ENCODE results near the gene FBRSL1. TPM values are rescaled to one million over a fixed set of nuclear protein-coding genes. Genes with fewer than 3 reads are reported as not detected.

Gene FBRSL1
- total RNA-seq, 2 experiments from 2014 or later: 35.7 to 55.1 TPM

DNA sequence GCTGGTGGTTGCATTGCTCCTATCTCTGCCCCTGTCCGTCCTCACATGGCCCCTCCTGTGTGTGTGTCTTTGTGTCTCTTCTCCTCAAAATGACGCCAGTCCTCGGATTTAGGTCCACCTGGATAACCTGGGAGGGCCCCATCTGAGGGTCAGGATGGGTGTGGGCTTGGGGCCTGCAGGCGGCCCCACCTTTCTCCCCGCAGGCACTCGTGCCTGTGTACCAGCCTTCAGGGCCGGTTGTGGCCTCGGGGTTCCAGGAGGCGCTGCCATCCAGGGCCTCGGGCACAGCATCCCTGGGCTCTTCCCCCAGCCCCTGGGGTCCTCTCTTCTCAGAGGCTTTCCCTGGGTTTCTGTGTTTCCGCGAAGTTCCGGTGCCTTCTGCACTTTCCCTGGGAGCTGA is 65.7 kb downstream of the FBRSL1 start:
- CTCF ChIA-PET: no interaction called here
- peaks cover 9% of the 10 kb centered on the region for H3K4me1 Mint-ChIP-seq
- ATAC-seq: no peak
- peaks cover 5% of the 10 kb centered on the region for H3K36me3 Mint-ChIP-seq (ENCODE audit: low read depth)
- no peaks in the 10 kb centered on the region for H3K9me3 Mint-ChIP-seq (ENCODE audit: low read depth)
- no peak overlapping the region for H3K4me3 Mint-ChIP-seq
- no peak overlapping the region for H3K27ac Mint-ChIP-seq
- DNase-seq: no peak
- intact Hi-C loops (cut with DNase I, micrococcal nuclease): no loop called here
- H3K27me3 Mint-ChIP-seq: peaks cover 7% of the 10 kb centered on the region
- POLR2A ChIA-PET: no interaction called here

DNA sequence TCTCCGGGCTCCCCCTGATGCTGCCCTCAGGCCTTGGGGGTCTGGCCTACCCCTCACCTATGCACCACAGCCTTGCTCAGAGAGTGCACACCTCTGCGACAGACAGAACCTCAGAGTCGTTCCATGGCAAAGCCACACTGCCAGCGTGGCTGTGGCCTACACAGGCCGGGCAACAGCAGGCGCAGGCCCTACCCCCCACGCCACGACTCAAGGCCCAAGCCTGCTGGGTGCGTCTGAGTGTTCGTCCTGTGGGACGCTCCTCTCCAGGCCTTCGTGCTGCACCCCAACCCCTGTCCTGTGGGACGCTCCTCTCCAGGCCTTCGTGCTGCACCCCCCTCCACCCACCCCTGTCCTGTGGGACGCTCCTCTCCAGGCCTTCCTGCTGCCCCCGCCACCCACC is 66.3 kb downstream of the FBRSL1 start:
- H3K4me1 Mint-ChIP-seq: peaks cover 11% of the 10 kb centered on the region

DNA sequence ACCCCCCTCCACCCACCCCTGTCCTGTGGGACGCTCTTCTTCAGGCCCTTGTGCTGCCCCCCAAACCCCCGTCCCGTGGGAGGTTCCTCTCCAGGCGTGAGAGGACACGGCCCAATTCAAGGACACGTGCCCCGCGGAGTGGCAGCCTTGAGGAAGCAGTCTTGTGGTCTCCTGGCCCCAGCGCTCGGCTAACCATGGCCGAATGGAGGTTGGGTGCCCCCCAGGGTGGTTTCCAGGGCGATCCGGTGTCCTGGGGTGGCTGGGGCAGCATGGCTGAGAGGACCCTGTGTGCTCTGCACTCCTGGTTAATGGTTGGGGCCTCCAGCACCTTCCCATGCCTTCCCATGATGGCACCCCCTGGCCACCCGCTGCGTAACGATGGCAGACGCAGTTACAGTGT is 66.8 kb downstream of the FBRSL1 start:
- Mint-ChIP-seq H3K4me3 (no peak overlapping the region), H3K27me3 (peaks cover 7% of the 10 kb centered on the region), H3K36me3 (ENCODE audit: low read depth) (peaks cover 5% of the 10 kb centered on the region), H3K4me1 (peaks cover 13% of the 10 kb centered on the region), H3K27ac (no peak overlapping the region), H3K9me3 (ENCODE audit: low read depth) (no peaks in the 10 kb centered on the region)
- intact Hi-C loops (cut with DNase I, micrococcal nuclease): no loop called here
- ATAC-seq: no peak
- CTCF ChIA-PET: interaction anchor here (1.3 kb wide), 1 partner anchor 97 kb away, joined by 4 read pairs; no protein-coding TSS in a partner anchor
- POLR2A ChIA-PET: no interaction called here
- DNase-seq: no peak

More for the DNA sequence above, 66.3 kb downstream of the FBRSL1 start:
- peaks cover 7% of the 10 kb centered on the region for H3K27me3 Mint-ChIP-seq
- intact Hi-C loops (cut with DNase I, micrococcal nuclease): no loop called here
- no peak overlapping the region for H3K4me3 Mint-ChIP-seq
- peaks cover 5% of the 10 kb centered on the region for H3K36me3 Mint-ChIP-seq (ENCODE audit: low read depth)
- POLR2A ChIA-PET: no interaction called here
- CTCF ChIA-PET: no interaction called here
- DNase-seq (no peak), ATAC-seq (no peak)
- no peak overlapping the region for H3K27ac Mint-ChIP-seq
- no peaks in the 10 kb centered on the region for H3K9me3 Mint-ChIP-seq (ENCODE audit: low read depth)

DNA sequence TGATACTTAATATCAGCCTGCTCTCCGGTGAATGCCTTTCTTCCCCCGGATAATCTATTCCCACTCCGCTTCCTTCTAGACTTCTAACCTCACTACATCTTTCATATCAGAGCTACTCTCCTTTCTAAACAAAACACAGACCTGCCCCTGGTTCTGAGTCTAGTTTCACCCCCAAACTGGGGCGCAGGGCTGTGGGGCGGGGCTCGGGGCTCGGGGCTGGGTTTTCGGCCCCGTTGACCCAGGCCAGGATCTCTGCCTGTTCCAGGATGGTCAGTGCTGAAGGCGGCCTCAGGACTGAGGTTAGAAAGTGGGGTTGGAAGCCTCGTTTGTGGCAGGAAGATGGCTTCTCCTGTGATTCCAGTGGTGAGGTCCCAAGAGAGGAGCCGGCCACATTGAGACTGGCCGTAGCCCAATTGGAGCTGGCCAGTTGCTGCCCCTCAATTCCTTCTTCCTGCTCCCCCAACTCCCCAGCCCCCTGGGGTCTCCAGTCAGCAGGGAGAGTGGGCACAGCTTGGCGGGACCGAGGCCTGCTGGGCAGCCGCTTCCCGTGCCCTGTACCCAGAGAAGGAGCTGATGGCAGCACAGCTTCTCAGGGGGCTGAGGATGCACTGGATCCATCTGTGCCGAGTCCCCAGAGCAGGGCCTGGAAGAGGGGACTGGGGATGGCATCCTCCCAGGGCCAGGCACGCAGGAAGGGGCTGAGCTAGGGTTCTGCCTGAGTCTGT is 67.5 kb downstream of the FBRSL1 start:
- DNase-seq (no peak), ATAC-seq (no peak)
- intact Hi-C loops (cut with DNase I, micrococcal nuclease): no loop called here
- peaks cover 7% of the 10 kb centered on the region for H3K27me3 Mint-ChIP-seq
- CTCF ChIA-PET: interaction anchor here (1.3 kb wide), 1 partner anchor 97 kb away, joined by 4 read pairs; no protein-coding TSS in a partner anchor
- H3K4me1 Mint-ChIP-seq: peaks cover 13% of the 10 kb centered on the region
- H3K27ac Mint-ChIP-seq: no peak overlapping the region
- POLR2A ChIA-PET: no interaction called here
- H3K4me3 Mint-ChIP-seq: no peak overlapping the region
- peaks cover 1% of the 10 kb centered on the region for H3K36me3 Mint-ChIP-seq (ENCODE audit: low read depth)
- H3K9me3 Mint-ChIP-seq (ENCODE audit: low read depth): no peaks in the 10 kb centered on the region

DNA sequence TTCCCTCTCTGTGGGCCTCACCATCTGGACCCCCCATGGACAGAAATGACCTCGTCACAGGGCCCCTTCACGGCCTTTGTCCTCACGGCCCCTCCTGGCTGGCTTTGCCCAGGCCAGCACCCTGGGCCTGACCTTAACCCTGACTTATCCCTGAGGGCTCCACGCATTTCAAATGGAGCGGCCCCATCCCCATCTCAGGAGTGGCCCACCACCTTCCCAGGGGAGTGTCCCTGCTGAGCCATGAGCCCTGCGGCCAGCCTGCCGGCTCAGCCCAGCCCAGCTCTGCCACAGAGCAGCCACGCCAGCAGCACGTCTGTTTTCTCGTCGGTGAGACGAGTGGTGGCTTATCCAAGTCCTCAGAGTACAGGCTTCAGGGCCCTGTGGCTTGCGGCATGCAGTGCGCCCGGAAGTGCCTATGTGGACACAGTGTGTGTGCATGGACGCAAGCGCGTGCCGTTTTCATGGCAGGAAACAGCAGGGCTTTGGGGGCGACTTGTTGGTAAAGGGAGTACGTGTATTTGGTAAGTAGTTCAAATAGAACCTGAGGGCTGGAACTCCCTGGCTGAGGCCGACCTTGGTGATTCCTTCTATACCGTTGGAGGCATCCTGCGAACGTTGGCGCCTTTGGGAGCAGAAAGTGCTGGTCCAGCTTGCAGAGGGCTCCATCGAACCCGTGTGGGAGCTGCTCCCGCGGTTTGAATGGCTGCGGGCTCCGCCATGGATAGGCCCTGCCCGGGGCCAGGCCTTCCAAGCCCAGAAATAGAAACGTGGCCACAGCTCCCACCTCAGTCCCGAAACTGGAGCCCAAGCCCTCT is 68.3 kb downstream of the FBRSL1 start:
- Mint-ChIP-seq H3K4me1 (peaks cover 13% of the 10 kb centered on the region), H3K4me3 (no peak overlapping the region), H3K36me3 (ENCODE audit: low read depth) (no peaks in the 10 kb centered on the region), H3K27ac (no peak overlapping the region), H3K9me3 (ENCODE audit: low read depth) (no peaks in the 10 kb centered on the region), H3K27me3 (peaks cover 7% of the 10 kb centered on the region)
- peak; percentile 43 for DNase-seq
- ChIA-PET CTCF (interaction anchor here (0.6 to 1.3 kb wide), 2 partner anchors 98 to 118 kb away, joined by 3 to 4 read pairs; no protein-coding TSS in a partner anchor), POLR2A (no interaction called here)
- intact Hi-C loops (cut with DNase I, micrococcal nuclease): no loop called here
- ATAC-seq: no peak

DNA sequence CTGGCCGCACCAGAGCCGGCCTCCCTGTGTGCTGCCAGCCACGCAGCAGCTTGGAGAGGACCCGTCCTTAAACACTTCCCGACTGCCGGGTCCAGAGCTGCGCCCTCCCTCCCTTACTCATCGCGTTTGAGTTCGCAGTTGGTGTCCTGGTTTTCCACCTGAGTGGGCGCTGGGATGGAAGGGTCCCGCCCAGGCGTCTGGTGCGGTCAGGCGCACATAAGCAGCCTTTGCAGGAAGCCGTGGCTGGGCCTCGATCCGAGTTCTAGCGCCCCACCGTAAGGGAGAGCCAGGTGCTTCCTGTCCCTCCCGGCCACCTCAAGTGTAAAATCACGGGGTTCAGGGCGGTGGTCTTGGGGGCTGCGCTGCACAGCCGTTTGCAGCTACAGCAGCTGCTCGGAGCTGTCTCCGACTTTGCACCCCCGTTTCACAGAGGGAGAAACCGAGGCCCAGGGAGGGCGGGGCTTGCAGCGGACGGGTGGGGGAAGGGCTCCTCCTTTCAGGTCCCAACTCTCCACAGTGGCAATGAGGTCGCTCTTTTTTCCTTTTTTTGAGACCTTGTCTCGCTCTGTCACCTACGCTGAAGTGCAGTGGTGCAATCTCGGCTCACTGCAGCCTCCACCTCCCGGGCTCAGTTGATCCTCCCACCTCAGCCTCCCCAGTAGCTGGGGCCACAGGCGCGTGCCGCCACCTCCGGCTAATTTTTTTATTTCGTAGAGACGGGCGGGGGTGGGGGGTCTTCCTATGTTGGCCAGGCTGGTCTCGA is 69.1 kb downstream of the FBRSL1 start:
- POLR2A ChIA-PET: no interaction called here
- Mint-ChIP-seq H3K9me3 (ENCODE audit: low read depth) (no peaks in the 10 kb centered on the region), H3K36me3 (ENCODE audit: low read depth) (peaks cover 2% of the 10 kb centered on the region), H3K27ac (no peak overlapping the region), H3K27me3 (peaks cover 7% of the 10 kb centered on the region), H3K4me1 (peaks cover 13% of the 10 kb centered on the region), H3K4me3 (peak overlapping the region; percentile 67)
- DNase-seq (peak; percentile 32), ATAC-seq (no peak)
- CTCF ChIA-PET: no interaction called here
- intact Hi-C loops (cut with DNase I, micrococcal nuclease): loop anchor here in 1 of 2 experiments (1.0 kb wide), 1 partner anchor 70 kb away; no protein-coding TSS in a partner anchor

DNA sequence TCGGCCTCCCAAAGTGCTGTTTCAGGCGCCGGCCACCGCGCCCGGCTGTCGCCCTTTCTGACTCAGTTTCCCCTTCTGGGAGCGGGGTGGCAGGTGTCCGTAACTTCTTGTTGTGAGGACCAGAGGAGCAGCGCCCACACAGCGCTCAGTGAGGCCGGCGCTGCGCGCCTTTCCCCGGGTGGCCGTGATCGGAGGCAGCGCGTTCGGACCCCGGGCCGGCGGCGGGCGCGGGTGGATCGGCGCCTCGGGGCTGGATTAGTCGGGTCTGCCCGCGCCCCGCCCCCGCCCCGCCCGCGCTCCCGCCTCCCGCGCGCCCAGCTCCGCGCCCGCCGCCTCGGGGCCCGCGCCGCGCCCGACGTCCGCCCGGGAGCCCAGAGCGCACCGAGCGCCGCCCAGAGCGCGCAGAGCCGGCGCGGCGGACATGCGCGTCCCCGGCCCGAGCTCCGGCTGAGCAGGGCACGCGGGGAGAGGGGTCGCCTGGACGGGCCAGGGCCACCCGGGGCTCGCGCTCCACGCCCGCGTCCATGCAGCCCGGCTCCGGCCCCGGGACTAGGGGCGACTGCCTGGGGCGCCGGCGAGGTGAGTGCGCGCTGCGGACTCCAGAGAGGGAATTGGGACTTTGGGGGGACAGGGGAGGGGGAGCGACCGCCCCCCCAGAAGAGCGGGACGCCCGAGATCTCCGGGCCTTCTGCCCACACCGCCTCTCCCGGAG is 69.9 kb downstream of the FBRSL1 start:
- POLR2A ChIA-PET: no interaction called here
- intact Hi-C loops (cut with DNase I, micrococcal nuclease): loop anchor here (1.0 to 2.0 kb wide), 8 partner anchors 55 to 476 kb away; partner anchors contain the start of genes DDX51 (in 1 of the 2), NOC4L (in 1 of the 2), POLE (in 1 of the 2) and PXMP2 (in 1 of the 2)

DNA sequence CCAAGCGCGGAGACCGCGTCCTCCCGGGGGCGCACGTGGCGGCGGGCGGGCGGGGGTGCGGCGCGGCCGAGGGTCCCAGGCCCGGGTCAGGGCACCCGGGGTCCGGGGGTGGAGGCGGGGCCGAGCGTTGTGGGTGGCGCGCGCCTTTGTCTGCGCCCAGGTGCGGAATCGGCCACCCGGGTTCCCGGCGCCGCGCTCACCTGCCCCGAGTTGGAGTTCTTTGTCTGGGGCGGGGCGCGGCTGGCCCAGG is 70.3 kb downstream of the FBRSL1 start:
- Mint-ChIP-seq H3K27ac (no peak overlapping the region), H3K4me3 (peak overlapping the region; percentile 73), H3K36me3 (ENCODE audit: low read depth) (peaks cover 2% of the 10 kb centered on the region), H3K9me3 (ENCODE audit: low read depth) (no peaks in the 10 kb centered on the region), H3K27me3 (peaks cover 7% of the 10 kb centered on the region), H3K4me1 (peaks cover 13% of the 10 kb centered on the region)
- ATAC-seq (peak; percentile 18), DNase-seq (peak; percentile 56)
- POLR2A ChIA-PET: no interaction called here
- intact Hi-C loops (cut with DNase I, micrococcal nuclease): loop anchor here (1.0 to 2.0 kb wide), 7 partner anchors 55 to 476 kb away; partner anchors contain the start of genes DDX51 (in 1 of the 2), NOC4L (in 1 of the 2), POLE (in 1 of the 2) and PXMP2 (in 1 of the 2)
- CTCF ChIA-PET: interaction anchor here (0.6 to 1.5 kb wide), 5 partner anchors 55 to 398 kb away, joined by 4 to 8 read pairs (median 7); no protein-coding TSS in a partner anchor

More for the DNA sequence above, 69.9 kb downstream of the FBRSL1 start:
- DNase-seq (peak; percentile 69), ATAC-seq (peak; percentile 62)
- Mint-ChIP-seq H3K4me3 (peak overlapping the region; percentile 73), H3K4me1 (peaks cover 13% of the 10 kb centered on the region), H3K36me3 (ENCODE audit: low read depth) (peaks cover 2% of the 10 kb centered on the region), H3K27ac (no peak overlapping the region), H3K27me3 (peaks cover 7% of the 10 kb centered on the region), H3K9me3 (ENCODE audit: low read depth) (no peaks in the 10 kb centered on the region)
- CTCF ChIA-PET: no interaction called here

DNA sequence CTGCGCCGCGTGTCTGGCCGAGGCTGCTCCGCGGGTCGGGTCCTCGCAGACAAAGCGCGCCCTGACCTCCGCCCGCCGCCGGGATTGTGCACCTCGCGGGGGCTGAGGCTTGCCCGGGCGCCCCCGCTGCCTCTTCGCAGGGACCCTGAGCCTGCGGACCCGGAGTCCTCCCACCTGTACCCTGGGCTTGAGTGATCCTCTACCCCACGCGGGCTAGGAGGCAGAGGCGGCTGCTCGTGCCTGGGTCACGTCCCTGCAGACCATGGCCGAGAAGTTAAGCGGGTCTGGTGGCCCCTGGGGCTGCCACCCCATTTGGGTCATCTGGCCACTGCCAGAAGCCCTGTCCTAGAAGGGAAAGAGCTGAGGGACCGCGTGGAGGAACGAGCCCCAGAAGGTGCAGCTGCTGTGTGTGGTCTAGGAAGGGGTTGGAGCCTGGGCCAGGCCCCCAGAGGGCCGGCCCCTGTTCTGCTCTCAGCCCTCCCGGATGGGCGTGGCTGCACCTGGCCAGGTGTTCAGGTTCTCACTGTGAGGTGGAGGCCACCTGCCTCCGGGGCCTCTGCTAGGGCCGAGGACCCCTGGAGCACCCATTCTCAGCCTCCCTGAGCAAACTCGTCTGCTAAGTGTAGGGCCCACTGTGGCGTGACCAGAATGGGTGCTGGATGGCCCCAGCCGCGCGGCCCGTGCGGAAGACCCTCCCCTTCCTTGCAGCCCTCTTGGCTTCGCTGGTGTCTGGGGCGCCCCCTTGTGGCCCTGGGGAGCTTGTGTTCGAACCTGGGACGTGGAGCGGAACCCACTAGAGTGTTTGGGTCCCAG is 70.9 kb downstream of the FBRSL1 start:
- ChIA-PET CTCF (interaction anchor here (0.6 to 1.5 kb wide), 14 partner anchors 23 to 398 kb away, joined by 3 to 8 read pairs (median 4); no protein-coding TSS in a partner anchor), POLR2A (no interaction called here)
- ATAC-seq: peak; percentile 74
- Mint-ChIP-seq H3K4me1 (peaks cover 13% of the 10 kb centered on the region), H3K27me3 (peaks cover 7% of the 10 kb centered on the region), H3K36me3 (ENCODE audit: low read depth) (peaks cover 2% of the 10 kb centered on the region), H3K27ac (no peak overlapping the region), H3K9me3 (ENCODE audit: low read depth) (no peaks in the 10 kb centered on the region), H3K4me3 (peak overlapping the region; percentile 73)
- DNase-seq: peak; percentile 90
- intact Hi-C loops (cut with DNase I, micrococcal nuclease): loop anchor here (1.0 to 2.0 kb wide), 9 partner anchors 54 to 477 kb away; partner anchors contain the start of genes DDX51 (in 1 of the 2), NOC4L (in 1 of the 2), POLE (in 1 of the 2) and PXMP2 (in 1 of the 2)
